HEK293 (cell line): ENCODE measurements around the gene THEM4.

Source experiments
- CTCF ChIA-PET: fragments of 350-600 bp; formaldehyde crosslinking; extraction: SDS; loops from one replicate; lab custom pipeline; 2021; ENCODE audit warnings: antibody characterized with exemption; lab: Yijun Ruan, JAX
- POLR2A ChIA-PET: fragments of 300-600 bp; formaldehyde crosslinking; extraction: SDS; loops from one replicate; lab custom pipeline; 2020; ENCODE audit warnings: antibody characterized with exemption, inconsistent platforms; lab: Yijun Ruan, JAX
- H3K27ac ChIP-seq: fragments of 200-500 bp; sonication (Bioruptor generic); 2 replicates; pipeline ENCODE4 v1.5.1; 2014; ENCODE audit warnings: low read depth, low read length, control low read depth, inconsistent platforms; ENCODE audit errors: extremely low read depth
- H3K36me3 ChIP-seq, 2 experiments: fragments of 200-500 bp in 1 of 2; sonication (Bioruptor generic) in 1 of 2; 1 replicate in 1 of 2; 2 replicates in 1 of 2; pipeline ENCODE4 v1.5.1; 2014 to 2017; ENCODE audit warnings: inconsistent platforms in 2 of 2, low read length in 2 of 2; ENCODE audit not compliant: control insufficient read depth in 2 of 2, insufficient read depth in 1 of 2
- H3K4me1 ChIP-seq: fragments of 200-500 bp; sonication (Bioruptor generic); 2 replicates; pipeline ENCODE4 v1.5.1; 2014; ENCODE audit warnings: mild to moderate bottlenecking, low read length, inconsistent platforms; ENCODE audit not compliant: control insufficient read depth, insufficient read depth
- H3K4me3 ChIP-seq: 2 replicates; pipeline ENCODE4 v1.5.1; 2011; ENCODE audit warnings: low read depth, mild to moderate bottlenecking, control low read depth, low read length, moderate library complexity
- H3K9me3 ChIP-seq: fragments of 200-500 bp; sonication (Bioruptor generic); 2 replicates; pipeline ENCODE4 v1.5.1; 2014; ENCODE audit warnings: low read depth, low read length, inconsistent platforms; ENCODE audit not compliant: control insufficient read depth, insufficient read depth
- SCRT2 ChIP-seq: fragments of 450-650 bp; formaldehyde crosslinking; IDR thresholded peaks from 2 replicates; pipeline ENCODE4 v1.5.1; 2016; ENCODE audit warnings: missing biosample characterization, missing genetic modification characterization
- SP2 ChIP-seq: fragments of 450-650 bp; formaldehyde crosslinking; IDR thresholded peaks from 2 replicates; pipeline ENCODE4 v1.5.1; 2016; ENCODE audit warnings: missing biosample characterization, missing genetic modification characterization
- ZBTB20 ChIP-seq: fragments of 450-650 bp; formaldehyde crosslinking; IDR thresholded peaks from 2 replicates; pipeline ENCODE4 v1.5.1; 2016; ENCODE audit warnings: missing biosample characterization, missing genetic modification characterization
- ZFP41 ChIP-seq: fragments of 450-650 bp; formaldehyde crosslinking; IDR thresholded peaks from 2 replicates; pipeline ENCODE4 v1.5.1; 2016; ENCODE audit warnings: missing biosample characterization, missing genetic modification characterization, borderline replicate concordance
- ZNF157 ChIP-seq: fragments of 450-650 bp; formaldehyde crosslinking; IDR thresholded peaks from 2 replicates; pipeline ENCODE4 v1.5.1; 2016; ENCODE audit warnings: missing biosample characterization, missing genetic modification characterization
- ZNF223 ChIP-seq: fragments of 450-650 bp; formaldehyde crosslinking; IDR thresholded peaks from 2 replicates; pipeline ENCODE4 v1.5.1; 2016; ENCODE audit warnings: missing biosample characterization, missing genetic modification characterization
- ZNF302 ChIP-seq: fragments of 450-650 bp; formaldehyde crosslinking; IDR thresholded peaks from 2 replicates; pipeline ENCODE4 v1.5.1; 2016; ENCODE audit warnings: missing biosample characterization, missing genetic modification characterization, low read depth
- ZNF335 ChIP-seq: fragments of 450-650 bp; formaldehyde crosslinking; conservative IDR thresholded peaks from 2 replicates; pipeline ENCODE4 v1.5.1; 2016; ENCODE audit warnings: missing biosample characterization, missing genetic modification characterization
- ZNF501 ChIP-seq: fragments of 450-650 bp; formaldehyde crosslinking; IDR thresholded peaks from 2 replicates; pipeline ENCODE4 v1.5.1; 2016; ENCODE audit warnings: missing biosample characterization, missing genetic modification characterization
- ZNF514 ChIP-seq: fragments of 450-650 bp; formaldehyde crosslinking; IDR thresholded peaks from 2 replicates; pipeline ENCODE4 v1.5.1; 2016; ENCODE audit warnings: missing biosample characterization, missing genetic modification characterization
- ZNF521 ChIP-seq: fragments of 450-650 bp; formaldehyde crosslinking; IDR thresholded peaks from 2 replicates; pipeline ENCODE4 v1.5.1; 2017; ENCODE audit warnings: missing biosample characterization, mild to moderate bottlenecking, missing genetic modification characterization
- ZNF560 ChIP-seq: fragments of 450-650 bp; formaldehyde crosslinking; IDR thresholded peaks from 2 replicates; pipeline ENCODE4 v1.5.1; 2017; ENCODE audit warnings: missing biosample characterization, missing genetic modification characterization, borderline replicate concordance
- ZNF600 ChIP-seq: fragments of 450-650 bp; formaldehyde crosslinking; IDR thresholded peaks from 2 replicates; pipeline ENCODE4 v1.5.1; 2016; ENCODE audit warnings: missing biosample characterization, missing genetic modification characterization
- ZNF610 ChIP-seq: fragments of 450-650 bp; formaldehyde crosslinking; IDR thresholded peaks from 2 replicates; pipeline ENCODE4 v1.5.1; 2016; ENCODE audit warnings: missing biosample characterization, missing genetic modification characterization, borderline replicate concordance
- ZNF621 ChIP-seq: fragments of 450-650 bp; formaldehyde crosslinking; IDR thresholded peaks from 2 replicates; pipeline ENCODE4 v1.5.1; 2017; ENCODE audit warnings: missing biosample characterization, missing genetic modification characterization
- ZNF629 ChIP-seq: fragments of 450-650 bp; formaldehyde crosslinking; IDR thresholded peaks from 2 replicates; pipeline ENCODE4 v1.5.1; 2017; ENCODE audit warnings: missing biosample characterization, missing genetic modification characterization
- ZNF654 ChIP-seq: fragments of 450-650 bp; formaldehyde crosslinking; IDR thresholded peaks from 2 replicates; pipeline ENCODE4 v1.5.1; 2016; ENCODE audit warnings: low read depth, missing biosample characterization, missing genetic modification characterization
- ZNF76 ChIP-seq: fragments of 450-650 bp; formaldehyde crosslinking; IDR thresholded peaks from 2 replicates; pipeline ENCODE4; 2016; ENCODE audit warnings: low read depth, missing biosample characterization, missing genetic modification characterization, borderline replicate concordance
- TF ChIP-seq, protein P1 (sequence below): fragments of 450-650 bp; formaldehyde crosslinking; IDR thresholded peaks from 2 replicates; pipeline ENCODE4 v1.5.1; 2016; ENCODE audit warnings: missing biosample characterization, missing genetic modification characterization
- TF ChIP-seq, protein P2 (sequence below): fragments of 450-650 bp; formaldehyde crosslinking; IDR thresholded peaks from 2 replicates; pipeline ENCODE4 v1.5.1; 2016; ENCODE audit warnings: missing biosample characterization, missing genetic modification characterization
- TF ChIP-seq, protein P3 (sequence below): fragments of 450-650 bp; formaldehyde crosslinking; IDR thresholded peaks from 2 replicates; pipeline ENCODE4 v1.5.1; 2017; ENCODE audit warnings: missing biosample characterization, mild to moderate bottlenecking, missing genetic modification characterization, moderate library complexity
- TF ChIP-seq, protein P4 (sequence below): fragments of 450-650 bp; formaldehyde crosslinking; IDR thresholded peaks from 2 replicates; pipeline ENCODE4 v1.5.1; 2016; ENCODE audit warnings: missing biosample characterization, missing genetic modification characterization
- TF ChIP-seq, protein P5 (sequence below): fragments of 450-650 bp; formaldehyde crosslinking; IDR thresholded peaks from 2 replicates; pipeline ENCODE4 v1.5.1; 2017; ENCODE audit warnings: missing biosample characterization, missing genetic modification characterization
- TF ChIP-seq, protein P6 (sequence below): fragments of 450-650 bp; formaldehyde crosslinking; IDR thresholded peaks from 2 replicates; pipeline ENCODE4 v1.5.1; 2016; ENCODE audit warnings: missing biosample characterization, missing genetic modification characterization, low read depth

The THEM4 gene

DNA sequence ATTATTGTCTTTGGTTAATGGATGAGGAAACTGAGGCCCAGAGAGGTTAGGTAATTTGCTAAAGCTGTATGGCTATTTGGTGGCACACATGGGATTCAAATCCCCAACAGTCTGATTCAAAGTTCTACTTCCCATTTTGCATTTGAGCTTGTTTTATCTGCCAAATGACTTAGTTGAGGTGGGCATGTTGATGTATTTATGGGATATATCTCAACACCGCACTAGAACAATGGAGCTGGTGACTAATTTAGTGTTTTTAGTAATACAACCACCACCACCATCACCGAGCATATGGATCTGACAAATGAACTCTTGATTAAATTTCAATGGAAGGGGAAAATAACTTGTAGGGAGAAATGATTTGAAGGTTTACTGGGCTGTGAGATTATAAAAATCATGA, 26.8 kb downstream of the THEM4 start (continued):
- TF ChIP-seq ZNF76 (tag by site-specific recombination) = no peak
- TF ChIP-seq ZNF302 (tag by site-specific recombination) = no peak
- no peak for TF ChIP-seq ZNF610 (tag by site-specific recombination)
- no peak for TF ChIP-seq ZNF560 (tag by site-specific recombination)
- TF ChIP-seq, protein P1, sequence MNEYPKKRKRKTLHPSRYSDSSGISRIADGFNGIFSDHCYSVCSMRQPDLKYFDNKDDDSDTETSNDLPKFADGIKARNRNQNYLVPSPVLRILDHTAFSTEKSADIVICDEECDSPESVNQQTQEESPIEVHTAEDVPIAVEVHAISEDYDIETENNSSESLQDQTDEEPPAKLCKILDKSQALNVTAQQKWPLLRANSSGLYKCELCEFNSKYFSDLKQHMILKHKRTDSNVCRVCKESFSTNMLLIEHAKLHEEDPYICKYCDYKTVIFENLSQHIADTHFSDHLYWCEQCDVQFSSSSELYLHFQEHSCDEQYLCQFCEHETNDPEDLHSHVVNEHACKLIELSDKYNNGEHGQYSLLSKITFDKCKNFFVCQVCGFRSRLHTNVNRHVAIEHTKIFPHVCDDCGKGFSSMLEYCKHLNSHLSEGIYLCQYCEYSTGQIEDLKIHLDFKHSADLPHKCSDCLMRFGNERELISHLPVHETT (tag by site-specific recombination) = no peak

DNA sequence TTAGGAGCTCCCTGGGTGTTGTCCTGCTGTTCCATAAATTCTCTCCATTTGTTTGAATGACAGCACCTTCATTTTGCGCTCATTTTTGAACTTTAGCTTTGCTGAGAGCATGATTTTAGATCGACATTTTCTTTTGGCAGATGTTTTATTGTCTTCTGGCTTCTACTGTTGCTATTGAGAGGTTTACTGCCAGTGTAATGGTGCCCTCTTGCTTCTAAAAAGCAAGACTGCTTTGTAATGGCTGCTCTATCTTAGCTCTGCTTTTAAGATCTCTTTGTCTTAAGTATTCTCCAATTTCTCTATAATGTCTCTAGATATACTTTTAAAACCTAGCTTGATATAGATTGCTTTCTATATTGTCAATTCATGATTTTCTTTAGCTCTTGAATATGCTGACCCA, 27.8 kb downstream of the THEM4 start:
- Histone ChIP-seq H3K36me3 (peaks cover 0 to 28% of the 10 kb centered on the region in 2 experiments; a peak in 1 of 3 replicates), H3K4me1 (no peaks in the 10 kb centered on the region), H3K27ac (no peak overlapping the region), H3K4me3 (no peak overlapping the region), H3K9me3 (no peaks in the 10 kb centered on the region)
- POLR2A ChIA-PET = interaction anchor here (0.5 kb wide), 1 partner anchor 468 kb away, joined by 5 read pairs; no protein-coding TSS in a partner anchor
- CTCF ChIA-PET = interaction anchor here (0.6 to 1.9 kb wide), 12 partner anchors 9 to 437 kb away, joined by 3 to 10 read pairs (median 3); partner anchors contain the start of gene MRPL9
- TF ChIP-seq ZBTB20 (tag by site-specific recombination) (no peak), SP2 (tag by site-specific recombination) (no peak), ZFP41 (tag by site-specific recombination) (no peak), ZNF335 (no peak), ZNF223 (tag by site-specific recombination) (no peak), ZNF600 (tag by site-specific recombination) (no peak), ZNF157 (no peak), SCRT2 (tag by site-specific recombination) (peak; percentile 35; the same call in 1 of the 2 replicates), ZNF654 (tag by site-specific recombination) (0 out of 2 replicates have a peak, but pooled peaks have one; percentile 4), ZNF629 (no peak), ZNF514 (tag by site-specific recombination) (no peak), ZNF521 (tag by site-specific recombination) (no peak), ZNF621 (tag by site-specific recombination) (no peak), ZNF501 (tag by site-specific recombination) (no peak)
- TF ChIP-seq, protein P2, sequence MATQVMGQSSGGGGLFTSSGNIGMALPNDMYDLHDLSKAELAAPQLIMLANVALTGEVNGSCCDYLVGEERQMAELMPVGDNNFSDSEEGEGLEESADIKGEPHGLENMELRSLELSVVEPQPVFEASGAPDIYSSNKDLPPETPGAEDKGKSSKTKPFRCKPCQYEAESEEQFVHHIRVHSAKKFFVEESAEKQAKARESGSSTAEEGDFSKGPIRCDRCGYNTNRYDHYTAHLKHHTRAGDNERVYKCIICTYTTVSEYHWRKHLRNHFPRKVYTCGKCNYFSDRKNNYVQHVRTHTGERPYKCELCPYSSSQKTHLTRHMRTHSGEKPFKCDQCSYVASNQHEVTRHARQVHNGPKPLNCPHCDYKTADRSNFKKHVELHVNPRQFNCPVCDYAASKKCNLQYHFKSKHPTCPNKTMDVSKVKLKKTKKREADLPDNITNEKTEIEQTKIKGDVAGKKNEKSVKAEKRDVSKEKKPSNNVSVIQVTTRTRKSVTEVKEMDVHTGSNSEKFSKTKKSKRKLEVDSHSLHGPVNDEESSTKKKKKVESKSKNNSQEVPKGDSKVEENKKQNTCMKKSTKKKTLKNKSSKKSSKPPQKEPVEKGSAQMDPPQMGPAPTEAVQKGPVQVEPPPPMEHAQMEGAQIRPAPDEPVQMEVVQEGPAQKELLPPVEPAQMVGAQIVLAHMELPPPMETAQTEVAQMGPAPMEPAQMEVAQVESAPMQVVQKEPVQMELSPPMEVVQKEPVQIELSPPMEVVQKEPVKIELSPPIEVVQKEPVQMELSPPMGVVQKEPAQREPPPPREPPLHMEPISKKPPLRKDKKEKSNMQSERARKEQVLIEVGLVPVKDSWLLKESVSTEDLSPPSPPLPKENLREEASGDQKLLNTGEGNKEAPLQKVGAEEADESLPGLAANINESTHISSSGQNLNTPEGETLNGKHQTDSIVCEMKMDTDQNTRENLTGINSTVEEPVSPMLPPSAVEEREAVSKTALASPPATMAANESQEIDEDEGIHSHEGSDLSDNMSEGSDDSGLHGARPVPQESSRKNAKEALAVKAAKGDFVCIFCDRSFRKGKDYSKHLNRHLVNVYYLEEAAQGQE = no peak
- TF ChIP-seq, protein P3, sequence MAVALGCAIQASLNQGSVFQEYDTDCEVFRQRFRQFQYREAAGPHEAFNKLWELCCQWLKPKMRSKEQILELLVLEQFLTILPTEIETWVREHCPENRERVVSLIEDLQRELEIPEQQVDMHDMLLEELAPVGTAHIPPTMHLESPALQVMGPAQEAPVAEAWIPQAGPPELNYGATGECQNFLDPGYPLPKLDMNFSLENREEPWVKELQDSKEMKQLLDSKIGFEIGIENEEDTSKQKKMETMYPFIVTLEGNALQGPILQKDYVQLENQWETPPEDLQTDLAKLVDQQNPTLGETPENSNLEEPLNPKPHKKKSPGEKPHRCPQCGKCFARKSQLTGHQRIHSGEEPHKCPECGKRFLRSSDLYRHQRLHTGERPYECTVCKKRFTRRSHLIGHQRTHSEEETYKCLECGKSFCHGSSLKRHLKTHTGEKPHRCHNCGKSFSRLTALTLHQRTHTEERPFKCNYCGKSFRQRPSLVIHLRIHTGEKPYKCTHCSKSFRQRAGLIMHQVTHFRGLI (tag by site-specific recombination) = no peak
- TF ChIP-seq, protein P4, sequence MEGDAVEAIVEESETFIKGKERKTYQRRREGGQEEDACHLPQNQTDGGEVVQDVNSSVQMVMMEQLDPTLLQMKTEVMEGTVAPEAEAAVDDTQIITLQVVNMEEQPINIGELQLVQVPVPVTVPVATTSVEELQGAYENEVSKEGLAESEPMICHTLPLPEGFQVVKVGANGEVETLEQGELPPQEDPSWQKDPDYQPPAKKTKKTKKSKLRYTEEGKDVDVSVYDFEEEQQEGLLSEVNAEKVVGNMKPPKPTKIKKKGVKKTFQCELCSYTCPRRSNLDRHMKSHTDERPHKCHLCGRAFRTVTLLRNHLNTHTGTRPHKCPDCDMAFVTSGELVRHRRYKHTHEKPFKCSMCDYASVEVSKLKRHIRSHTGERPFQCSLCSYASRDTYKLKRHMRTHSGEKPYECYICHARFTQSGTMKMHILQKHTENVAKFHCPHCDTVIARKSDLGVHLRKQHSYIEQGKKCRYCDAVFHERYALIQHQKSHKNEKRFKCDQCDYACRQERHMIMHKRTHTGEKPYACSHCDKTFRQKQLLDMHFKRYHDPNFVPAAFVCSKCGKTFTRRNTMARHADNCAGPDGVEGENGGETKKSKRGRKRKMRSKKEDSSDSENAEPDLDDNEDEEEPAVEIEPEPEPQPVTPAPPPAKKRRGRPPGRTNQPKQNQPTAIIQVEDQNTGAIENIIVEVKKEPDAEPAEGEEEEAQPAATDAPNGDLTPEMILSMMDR (tag by site-specific recombination) = peak; percentile 35; the same call in 1 of the 2 replicates
- TF ChIP-seq, protein P5, sequence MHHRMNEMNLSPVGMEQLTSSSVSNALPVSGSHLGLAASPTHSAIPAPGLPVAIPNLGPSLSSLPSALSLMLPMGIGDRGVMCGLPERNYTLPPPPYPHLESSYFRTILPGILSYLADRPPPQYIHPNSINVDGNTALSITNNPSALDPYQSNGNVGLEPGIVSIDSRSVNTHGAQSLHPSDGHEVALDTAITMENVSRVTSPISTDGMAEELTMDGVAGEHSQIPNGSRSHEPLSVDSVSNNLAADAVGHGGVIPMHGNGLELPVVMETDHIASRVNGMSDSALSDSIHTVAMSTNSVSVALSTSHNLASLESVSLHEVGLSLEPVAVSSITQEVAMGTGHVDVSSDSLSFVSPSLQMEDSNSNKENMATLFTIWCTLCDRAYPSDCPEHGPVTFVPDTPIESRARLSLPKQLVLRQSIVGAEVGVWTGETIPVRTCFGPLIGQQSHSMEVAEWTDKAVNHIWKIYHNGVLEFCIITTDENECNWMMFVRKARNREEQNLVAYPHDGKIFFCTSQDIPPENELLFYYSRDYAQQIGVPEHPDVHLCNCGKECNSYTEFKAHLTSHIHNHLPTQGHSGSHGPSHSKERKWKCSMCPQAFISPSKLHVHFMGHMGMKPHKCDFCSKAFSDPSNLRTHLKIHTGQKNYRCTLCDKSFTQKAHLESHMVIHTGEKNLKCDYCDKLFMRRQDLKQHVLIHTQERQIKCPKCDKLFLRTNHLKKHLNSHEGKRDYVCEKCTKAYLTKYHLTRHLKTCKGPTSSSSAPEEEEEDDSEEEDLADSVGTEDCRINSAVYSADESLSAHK = no peak
- TF ChIP-seq, protein P6, sequence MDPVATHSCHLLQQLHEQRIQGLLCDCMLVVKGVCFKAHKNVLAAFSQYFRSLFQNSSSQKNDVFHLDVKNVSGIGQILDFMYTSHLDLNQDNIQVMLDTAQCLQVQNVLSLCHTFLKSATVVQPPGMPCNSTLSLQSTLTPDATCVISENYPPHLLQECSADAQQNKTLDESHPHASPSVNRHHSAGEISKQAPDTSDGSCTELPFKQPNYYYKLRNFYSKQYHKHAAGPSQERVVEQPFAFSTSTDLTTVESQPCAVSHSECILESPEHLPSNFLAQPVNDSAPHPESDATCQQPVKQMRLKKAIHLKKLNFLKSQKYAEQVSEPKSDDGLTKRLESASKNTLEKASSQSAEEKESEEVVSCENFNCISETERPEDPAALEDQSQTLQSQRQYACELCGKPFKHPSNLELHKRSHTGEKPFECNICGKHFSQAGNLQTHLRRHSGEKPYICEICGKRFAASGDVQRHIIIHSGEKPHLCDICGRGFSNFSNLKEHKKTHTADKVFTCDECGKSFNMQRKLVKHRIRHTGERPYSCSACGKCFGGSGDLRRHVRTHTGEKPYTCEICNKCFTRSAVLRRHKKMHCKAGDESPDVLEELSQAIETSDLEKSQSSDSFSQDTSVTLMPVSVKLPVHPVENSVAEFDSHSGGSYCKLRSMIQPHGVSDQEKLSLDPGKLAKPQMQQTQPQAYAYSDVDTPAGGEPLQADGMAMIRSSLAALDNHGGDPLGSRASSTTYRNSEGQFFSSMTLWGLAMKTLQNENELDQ (tag by site-specific recombination) = no peak
